Gastroesophageal sphincter (tissue), 4 donors: ENCODE data around the gene NEUROG3. TPM values are rescaled to one million over a fixed set of nuclear protein-coding genes. Genes with fewer than 3 reads are reported as not detected.

ENCODE experiments used
- ATAC-seq: fragments of 150-250 bp; one replicate; pipeline ENCODE4 v1.9.1; 2016; ENCODE audit warnings: mild to moderate bottlenecking, moderate library complexity
- H3K27ac ChIP-seq, 4 donors: fragments of 200-600 bp; sonication (generic) in 3 of 4; 1 replicate in 3 of 4; 2 replicates in 1 of 4; pipeline ENCODE4 v1.5.1; 2016 to 2019
- H3K27me3 ChIP-seq: fragments of 200-600 bp; sonication (generic); one replicate; pipeline ENCODE4 v1.5.1; 2019
- H3K36me3 ChIP-seq, 2 donors: fragments of 200-600 bp; sonication (generic); one replicate each; pipeline ENCODE4 v1.5.1; 2019; ENCODE audit warnings: control low read depth in 1 of 2
- H3K4me1 ChIP-seq, 3 donors: fragments of 200-600 bp; sonication (generic); 1 replicate in 2 of 3; 2 replicates in 1 of 3; pipeline ENCODE4 v1.5.1; 2016 to 2019; ENCODE audit warnings: control low read depth in 2 of 3
- H3K4me3 ChIP-seq, 2 donors: fragments of 200-600 bp; sonication (generic); one replicate each; pipeline ENCODE4 v1.5.1; 2019; ENCODE audit warnings: mild to moderate bottlenecking in 1 of 2, moderate library complexity in 1 of 2
- H3K9me3 ChIP-seq, 3 donors: fragments of 200-600 bp; sonication (generic); one replicate each; pipeline ENCODE4 v1.5.1; 2017 to 2019; ENCODE audit warnings: control low read depth in 2 of 3
- EP300 ChIP-seq: sonication (generic); formaldehyde crosslinking; IDR thresholded peaks from one replicate; pipeline ENCODE4 v1.6.1; 2017; ENCODE audit warnings: antibody characterized with exemption, mild to moderate bottlenecking
- POLR2A ChIP-seq, 2 donors: fragments of 450-650 bp; IDR thresholded peaks; one replicate each; pipeline ENCODE4 v1.6.1; 2017; ENCODE audit warnings: antibody characterized with exemption in 2 of 2, mild to moderate bottlenecking in 2 of 2, moderate library complexity in 1 of 2
- POLR2AphosphoS5 ChIP-seq: sonication (generic); formaldehyde crosslinking; IDR thresholded peaks from one replicate; pipeline ENCODE4 v1.6.1; 2017; ENCODE audit warnings: antibody characterized with exemption
- WGBS, 2 donors: methylation state at CpG; one replicate each; pipeline ENCODE4 v1.1.5; 2018; ENCODE audit warnings: low coverage in 1 of 2; 5-methylcytosine and 5-hydroxymethylcytosine counted together
- total RNA-seq, 4 donors: library from RNA; depleted of rRNA; stranded (reverse); fragments of >200 nt; gene quantifications; one replicate each; pipeline ENCODE4 v1.1.0, GENCODE V29; 2016
- TF ChIP-seq, protein P1 (sequence below), 4 experiments: fragments of 200-600 bp in 2 of 4; fragments of 450-650 bp in 2 of 4; sonication (generic) in 1 of 4; IDR thresholded peaks; one replicate each; pipeline ENCODE4 v1.5.1; 2017 to 2019; ENCODE audit warnings: antibody characterized with exemption in 4 of 4, mild to moderate bottlenecking in 2 of 4, moderate library complexity in 2 of 4

NEUROG3 gene
- total RNA-seq, 4 donors from 2014 or later, result 0.54 TPM; not detected in 3

DNA sequence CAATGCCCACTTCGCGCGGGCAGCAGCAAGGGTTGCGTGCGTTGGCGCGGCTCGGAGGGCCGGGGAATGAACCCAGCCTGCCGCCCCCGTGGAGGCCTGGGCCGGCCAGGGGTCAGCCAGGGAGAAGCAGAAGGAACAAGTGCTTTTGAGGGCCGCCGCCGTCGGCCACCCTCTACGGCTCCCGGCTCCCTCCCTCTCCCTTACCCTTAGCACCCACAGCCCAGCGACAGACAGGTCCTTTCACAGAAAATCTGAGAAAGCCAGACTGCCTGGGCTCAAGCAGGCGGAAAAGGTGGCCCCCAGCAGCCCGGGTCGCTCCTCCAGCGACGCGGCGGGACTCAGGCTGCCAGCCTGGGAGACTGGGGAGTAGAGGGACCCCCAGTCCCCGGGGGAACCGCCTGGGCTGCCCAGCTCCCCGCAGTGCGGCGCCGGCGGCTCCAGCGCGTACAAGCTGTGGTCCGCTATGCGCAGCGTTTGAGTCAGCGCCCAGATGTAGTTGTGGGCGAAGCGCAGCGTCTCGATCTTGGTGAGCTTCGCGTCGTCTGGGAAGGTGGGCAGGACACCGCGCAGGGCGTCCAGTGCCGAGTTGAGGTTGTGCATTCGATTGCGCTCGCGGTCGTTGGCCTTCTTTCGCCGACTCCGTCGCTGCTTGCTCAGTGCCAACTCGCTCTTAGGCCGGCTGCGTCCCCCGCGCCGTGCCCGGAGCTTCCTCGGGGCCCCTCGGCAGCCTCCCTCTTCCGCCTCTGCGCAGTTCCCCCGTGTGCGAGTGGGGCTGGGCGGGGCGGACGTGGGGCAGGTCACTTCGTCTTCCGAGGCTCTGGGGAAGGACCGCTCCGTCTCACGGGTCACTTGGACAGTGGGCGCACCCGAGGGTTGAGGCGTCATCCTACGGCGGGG is 815 bp downstream of the NEUROG3 start:
- Histone ChIP-seq H3K27me3 (peaks cover 100% of the 10 kb centered on the region), H3K4me3 (peak overlapping the region in 1 of 2 donors; percentile 34), H3K9me3 (no peaks in the 10 kb centered on the region), H3K36me3 (no peaks in the 10 kb centered on the region), H3K27ac (no peak overlapping the region), H3K4me1 (peaks cover 0 to 34% (median 2%) of the 10 kb centered on the region in 3 donors)
- no peak for ATAC-seq
- no peak for TF ChIP-seq POLR2AphosphoS5
- no peak for TF ChIP-seq POLR2A (IDR thresholded peaks at IDR 0.05)
- TF ChIP-seq EP300, result no peak
- TF ChIP-seq, protein P1, sequence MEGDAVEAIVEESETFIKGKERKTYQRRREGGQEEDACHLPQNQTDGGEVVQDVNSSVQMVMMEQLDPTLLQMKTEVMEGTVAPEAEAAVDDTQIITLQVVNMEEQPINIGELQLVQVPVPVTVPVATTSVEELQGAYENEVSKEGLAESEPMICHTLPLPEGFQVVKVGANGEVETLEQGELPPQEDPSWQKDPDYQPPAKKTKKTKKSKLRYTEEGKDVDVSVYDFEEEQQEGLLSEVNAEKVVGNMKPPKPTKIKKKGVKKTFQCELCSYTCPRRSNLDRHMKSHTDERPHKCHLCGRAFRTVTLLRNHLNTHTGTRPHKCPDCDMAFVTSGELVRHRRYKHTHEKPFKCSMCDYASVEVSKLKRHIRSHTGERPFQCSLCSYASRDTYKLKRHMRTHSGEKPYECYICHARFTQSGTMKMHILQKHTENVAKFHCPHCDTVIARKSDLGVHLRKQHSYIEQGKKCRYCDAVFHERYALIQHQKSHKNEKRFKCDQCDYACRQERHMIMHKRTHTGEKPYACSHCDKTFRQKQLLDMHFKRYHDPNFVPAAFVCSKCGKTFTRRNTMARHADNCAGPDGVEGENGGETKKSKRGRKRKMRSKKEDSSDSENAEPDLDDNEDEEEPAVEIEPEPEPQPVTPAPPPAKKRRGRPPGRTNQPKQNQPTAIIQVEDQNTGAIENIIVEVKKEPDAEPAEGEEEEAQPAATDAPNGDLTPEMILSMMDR (IDR thresholded peaks at IDR 0.05), result no peak
- WGBS, 2 donors, result 0% methylated on average over 11 of the region's 85 CpGs; no CpG with 5 or more reads in 1 of the 2 donors

DNA sequence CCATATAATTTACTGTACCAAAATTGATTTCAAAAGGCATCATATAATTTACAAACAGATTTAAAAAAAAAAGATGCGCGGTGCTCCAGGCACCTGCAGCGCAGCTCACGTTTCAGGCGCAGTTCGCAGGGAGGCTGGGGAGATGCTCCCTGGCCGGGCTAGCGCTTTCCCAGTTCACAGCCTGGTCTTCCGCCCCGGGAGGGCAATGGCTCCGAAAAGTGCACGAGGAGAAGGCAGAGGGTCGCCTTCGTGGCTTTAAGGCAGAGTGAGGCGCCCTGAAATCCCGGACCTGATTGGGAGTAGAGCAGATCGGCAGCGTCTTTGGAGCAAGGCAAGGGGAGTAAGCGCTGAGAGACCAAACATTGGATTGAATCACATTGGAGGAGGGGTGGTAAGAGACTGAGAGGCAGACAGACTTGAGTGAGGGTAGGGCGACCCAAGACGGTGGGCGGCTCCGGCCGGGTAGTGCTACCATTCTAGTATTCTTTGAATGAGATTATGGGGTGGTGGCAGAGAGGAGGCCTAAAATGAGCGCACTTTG is 1.5 kb downstream of the NEUROG3 start:
- H3K36me3 ChIP-seq, result no peaks in the 10 kb centered on the region
- H3K27me3 ChIP-seq, result peaks cover 100% of the 10 kb centered on the region
- WGBS, 2 donors, result 0 to 2% methylated on average over 14 to 25 of the region's 25 CpGs
- no peaks in the 10 kb centered on the region for H3K9me3 ChIP-seq
- no peak overlapping the region for H3K27ac ChIP-seq
- no peak for ATAC-seq
- H3K4me3 ChIP-seq, result no peak overlapping the region
- TF ChIP-seq EP300 (no peak), POLR2A (IDR thresholded peaks at IDR 0.05) (no peak), POLR2AphosphoS5 (no peak)
- TF ChIP-seq, protein P1 (IDR thresholded peaks at IDR 0.05), result no peak
- peaks cover 0 to 34% (median 2%) of the 10 kb centered on the region in 3 donors for H3K4me1 ChIP-seq

DNA sequence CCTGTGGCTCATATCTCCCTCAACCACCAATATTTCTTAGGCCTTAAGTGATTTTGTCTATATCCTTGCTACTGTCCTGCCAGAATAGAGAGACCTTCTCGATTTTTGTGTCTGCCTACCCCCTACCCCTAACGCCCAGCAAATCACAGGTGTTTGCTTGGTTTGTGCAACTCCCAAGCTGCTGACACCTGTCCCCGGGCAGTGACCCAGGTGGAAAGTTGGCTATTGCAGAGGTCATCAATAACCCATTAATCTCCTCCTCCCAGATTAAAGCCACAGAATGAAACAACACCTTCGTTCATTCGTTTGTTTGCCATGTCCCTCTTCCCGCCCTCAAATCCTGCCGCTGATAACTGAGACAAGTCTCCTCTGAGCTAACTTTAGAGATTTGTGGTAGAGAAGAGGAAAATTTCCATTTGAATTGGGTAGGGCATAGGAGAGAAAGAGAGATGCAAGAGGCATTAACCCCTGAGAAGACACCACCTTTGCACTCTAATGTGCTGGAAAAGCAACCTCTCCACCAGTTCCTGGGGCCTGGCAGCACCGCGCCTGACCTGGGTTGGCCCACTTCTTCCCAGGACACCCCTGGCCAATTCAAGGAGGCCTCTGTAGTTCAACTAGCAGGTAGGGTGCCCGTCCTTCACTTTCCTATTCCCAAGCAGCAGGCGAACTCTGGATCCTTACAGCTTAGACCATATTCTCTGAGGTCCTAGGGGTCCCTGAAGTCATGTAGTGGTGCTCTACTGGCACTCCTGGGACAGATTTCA is 3.0 kb downstream of the NEUROG3 start:
- no peak for TF ChIP-seq EP300
- TF ChIP-seq, protein P1 (IDR thresholded peaks at IDR 0.05), result no peak
- no peak for TF ChIP-seq POLR2A (IDR thresholded peaks at IDR 0.05)
- no peak for TF ChIP-seq POLR2AphosphoS5
- Histone ChIP-seq H3K27me3 (peaks cover 99% of the 10 kb centered on the region), H3K36me3 (no peaks in the 10 kb centered on the region), H3K27ac (no peak overlapping the region), H3K9me3 (no peaks in the 10 kb centered on the region), H3K4me3 (no peak overlapping the region), H3K4me1 (peaks cover 0 to 34% (median 2%) of the 10 kb centered on the region in 3 donors)
- no peak for ATAC-seq
- 0 to 6% methylated on average over 5 to 9 of the region's 11 CpGs for WGBS, 2 donors

DNA sequence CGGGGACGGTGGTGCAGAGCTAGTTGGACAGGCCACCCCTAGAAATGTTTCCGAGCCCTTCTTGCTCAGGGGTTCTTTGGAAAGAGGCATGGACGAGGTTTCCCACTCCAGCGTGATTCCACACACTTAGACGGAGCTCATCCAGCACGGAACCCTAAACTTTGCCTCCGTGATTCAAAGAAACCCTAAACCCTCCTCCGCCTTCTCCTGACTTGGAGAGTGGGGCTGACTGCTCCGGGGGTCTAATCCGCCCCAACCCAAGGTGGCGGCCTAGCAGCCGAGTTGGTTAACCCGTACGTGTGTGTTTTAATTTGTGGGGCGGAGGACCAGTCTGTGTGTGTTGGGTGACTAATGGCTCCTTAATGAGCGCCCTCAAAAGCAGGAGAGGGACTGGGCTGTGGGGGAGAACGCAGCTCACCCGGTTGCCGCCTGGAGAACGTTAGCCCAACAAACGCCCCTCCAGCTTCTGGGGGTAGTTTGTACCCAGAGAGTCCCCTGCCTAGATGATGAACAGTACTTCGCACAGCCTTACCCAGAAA is 3.8 kb downstream of the NEUROG3 start:
- peaks cover 98% of the 10 kb centered on the region for H3K27me3 ChIP-seq
- no peaks in the 10 kb centered on the region for H3K9me3 ChIP-seq
- H3K27ac ChIP-seq, result no peak overlapping the region
- TF ChIP-seq, protein P1 (IDR thresholded peaks at IDR 0.05), result no peak
- TF ChIP-seq POLR2A (IDR thresholded peaks at IDR 0.05) (no peak), POLR2AphosphoS5 (no peak), EP300 (no peak)
- WGBS, 2 donors, result 0 to 12% methylated on average over 6 to 11 of the region's 23 CpGs
- no peak for ATAC-seq
- H3K4me3 ChIP-seq, result no peak overlapping the region
- no peaks in the 10 kb centered on the region for H3K36me3 ChIP-seq
- peaks cover 0 to 27% (median 2%) of the 10 kb centered on the region in 3 donors for H3K4me1 ChIP-seq
